GM12892 (cell line): Measurements from ENCODE around the gene OCIAD1.

ENCODE experiments used
- POLR2A ChIP-seq: IDR thresholded peaks from 2 replicates; pipeline ENCODE4 v1.6.1; 2011; ENCODE audit warnings: low read depth, low read length, control low read depth
- POLR2AphosphoS5 ChIP-seq: IDR thresholded peaks from 2 replicates; pipeline ENCODE4 v1.6.1; 2011; ENCODE audit warnings: low read depth, low read length, control low read depth
- TAF1 ChIP-seq: IDR thresholded peaks from 2 replicates; pipeline ENCODE4 v1.6.1; 2011; ENCODE audit warnings: low read depth, mild to moderate bottlenecking, control low read depth, low read length, borderline replicate concordance

DNA sequence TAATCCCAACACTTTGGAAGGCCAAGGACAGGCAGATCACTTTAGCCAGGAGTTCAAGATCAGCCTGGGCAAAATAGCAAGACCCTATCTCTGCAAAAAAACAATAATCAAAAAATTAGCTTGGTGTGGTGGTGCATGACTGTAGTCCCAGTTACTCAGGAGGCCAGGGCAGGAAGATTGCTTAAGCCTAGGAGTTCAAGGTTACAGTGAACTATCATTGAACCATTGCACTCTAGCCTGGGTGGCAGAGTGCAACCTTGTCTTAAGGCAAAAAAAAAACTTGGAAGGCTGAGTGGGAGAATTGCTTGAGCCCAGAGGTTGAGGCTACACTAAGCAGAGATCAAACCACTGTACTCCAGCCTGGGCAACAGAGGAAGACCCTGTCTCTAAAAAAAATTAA is 45.6 kb upstream of the OCIAD1 start:
- TF ChIP-seq POLR2A (no peak), TAF1 (no peak), POLR2AphosphoS5 (no peak)
